Activated CD4-positive, alpha-beta T cell treated with anti-CD3 and anti-CD28 coated beads for 36 hours (primary cell): ENCODE measurements around the gene SAP25. TPM values are rescaled to one million over a fixed set of nuclear protein-coding genes. Genes with fewer than 3 reads are reported as not detected.

Experiments
- ATAC-seq: fragments of 200-7000 bp; cut with Tn5 transposase; one replicate; pipeline ENCODE4 v1.10.0; 2021; ENCODE audit warnings: mild to moderate bottlenecking, moderate library complexity
- CTCF ChIA-PET: fragments of 350-600 bp; sonication (Branson Sonifier 250); formaldehyde crosslinking; loops from one replicate; lab custom pipeline; 2021; ENCODE audit warnings: antibody characterized with exemption; lab: Charles Lee
- POLR2A ChIA-PET: fragments of 350-600 bp; sonication (Branson Sonifier 250); formaldehyde crosslinking; loops from one replicate; lab custom pipeline; 2021; ENCODE audit warnings: antibody characterized with exemption, inconsistent platforms; lab: Charles Lee
- DNase-seq: peaks from one replicate; pipeline ENCODE4 v3.0.0-alpha.2; 2020
- H3K27ac Mint-ChIP-seq: one replicate; pipeline ENCODE4 v1.8.0; 2021; ENCODE audit warnings: mixed read lengths
- H3K27me3 Mint-ChIP-seq: one replicate; pipeline ENCODE4 v1.8.0; 2021; ENCODE audit warnings: mixed read lengths
- H3K36me3 Mint-ChIP-seq: one replicate; pipeline ENCODE4 v1.8.0; 2021; ENCODE audit warnings: low read depth, mixed read lengths
- H3K4me1 Mint-ChIP-seq: one replicate; pipeline ENCODE4 v1.8.0; 2021; ENCODE audit warnings: mixed read lengths
- H3K4me3 Mint-ChIP-seq: one replicate; pipeline ENCODE4 v1.8.0; 2021; ENCODE audit warnings: mild to moderate bottlenecking, moderate library complexity, mixed read lengths
- H3K9me3 Mint-ChIP-seq: one replicate; pipeline ENCODE4 v1.8.0; 2021; ENCODE audit warnings: low read depth, mixed read lengths
- intact Hi-C, 2 experiments: fragments of 100-400 bp; cut with DNase I in 1 of 2; cut with micrococcal nuclease in 1 of 2; formaldehyde crosslinking; loops; one replicate each; pipeline versions ENCODE4 v1.14.2 to v1.15.1; 2022 to 2024; cut with DNase I, micrococcal nuclease
- total RNA-seq, 2 experiments: library from RNA; stranded (reverse); gene quantifications; one replicate each; pipeline ENCODE4 v1.2.3, GENCODE V29; 2021

The SAP25 gene
- total RNA-seq, 2 experiments from 2014 or later: 9.9 to 13.1 TPM

GRCh38 chr7:100584054-100584682, 10.5 kb upstream of the SAP25 start:
- ATAC-seq (no peak), DNase-seq (no peak)
- intact Hi-C loops: loop anchor here in 1 of 2 experiments (5.0 kb wide), 1 partner anchor 43 kb away; no protein-coding TSS in a partner anchor
- POLR2A ChIA-PET: interaction anchor here (0.9 to 2.3 kb wide), 7 partner anchors 13 to 435 kb away, joined by 3 to 8 read pairs (median 3); partner anchors contain the start of genes AGFG2, LAMTOR4, MEPCE and PPP1R35
- H3K27me3 Mint-ChIP-seq: no peaks in the 10 kb centered on the region
- H3K36me3 Mint-ChIP-seq: peaks cover 8% of the 10 kb centered on the region
- CTCF ChIA-PET: interaction anchor here (0.5 to 4.2 kb wide), 19 partner anchors 13 to 666 kb away, joined by 3 to 19 read pairs (median 3); partner anchors contain the start of genes GIGYF1, MOSPD3 and POP7
- peak overlapping the region; percentile 92 for H3K27ac Mint-ChIP-seq
- no peaks in the 10 kb centered on the region for H3K9me3 Mint-ChIP-seq
- H3K4me1 Mint-ChIP-seq: peaks cover 29% of the 10 kb centered on the region
- H3K4me3 Mint-ChIP-seq: peak overlapping the region; percentile 78

- ATAC-seq: peak; percentile 17
- Mint-ChIP-seq H3K4me1 (peaks cover 29% of the 10 kb centered on the region), H3K4me3 (peak overlapping the region; percentile 78), H3K36me3 (peaks cover 10% of the 10 kb centered on the region), H3K9me3 (no peaks in the 10 kb centered on the region), H3K27me3 (no peaks in the 10 kb centered on the region), H3K27ac (peak overlapping the region; percentile 92)
- POLR2A ChIA-PET: interaction anchor here (0.6 to 2.3 kb wide), 8 partner anchors 12 to 435 kb away, joined by 3 to 8 read pairs (median 4); partner anchors contain the start of genes AGFG2, LAMTOR4, MEPCE and PPP1R35
- DNase-seq: peak; percentile 89
- CTCF ChIA-PET: interaction anchor here (0.6 to 4.2 kb wide), 13 partner anchors 12 to 176 kb away, joined by 3 to 19 read pairs (median 4); partner anchors contain the start of genes GIGYF1 and POP7
- intact Hi-C loops: loop anchor here in 1 of 2 experiments (2.0 to 5.0 kb wide), 2 partner anchors 15 to 44 kb away; no protein-coding TSS in a partner anchor
Observed at GRCh38 chr7:100583132-100584053, 9.7 kb upstream of the SAP25 start.

GRCh38 chr7:100582650-100583049, 8.9 kb upstream of the SAP25 start:
- peak overlapping the region; percentile 92 for H3K27ac Mint-ChIP-seq
- peaks cover 10% of the 10 kb centered on the region for H3K36me3 Mint-ChIP-seq
- DNase-seq (no peak), ATAC-seq (no peak)
- H3K9me3 Mint-ChIP-seq: no peaks in the 10 kb centered on the region
- CTCF ChIA-PET: interaction anchor here (1.6 to 3.9 kb wide), 3 partner anchors 50 to 123 kb away, joined by 5 to 18 read pairs (median 14); partner anchors contain the start of gene POP7
- peaks cover 29% of the 10 kb centered on the region for H3K4me1 Mint-ChIP-seq
- H3K27me3 Mint-ChIP-seq: no peaks in the 10 kb centered on the region
- intact Hi-C loops: loop anchor here in 1 of 2 experiments (2.0 to 5.0 kb wide), 2 partner anchors 14 to 45 kb away; no protein-coding TSS in a partner anchor
- POLR2A ChIA-PET: interaction anchor here (1.4 kb wide), 1 partner anchor 44 kb away, joined by 3 read pairs; the partner anchor contains the start of gene AGFG2
- H3K4me3 Mint-ChIP-seq: peak overlapping the region; percentile 78

- intact Hi-C loops: loop anchor here in 1 of 2 experiments (2.0 to 5.0 kb wide), 2 partner anchors 13 to 45 kb away; no protein-coding TSS in a partner anchor
- POLR2A ChIA-PET: no interaction called here
- H3K36me3 Mint-ChIP-seq: peaks cover 10% of the 10 kb centered on the region
- no peaks in the 10 kb centered on the region for H3K9me3 Mint-ChIP-seq
- H3K27me3 Mint-ChIP-seq: no peaks in the 10 kb centered on the region
- ATAC-seq: no peak
- H3K27ac Mint-ChIP-seq: peak overlapping the region; percentile 92
- peaks cover 29% of the 10 kb centered on the region for H3K4me1 Mint-ChIP-seq
- CTCF ChIA-PET: interaction anchor here (1.5 kb wide), 1 partner anchor 23 kb away, joined by 4 read pairs; no protein-coding TSS in a partner anchor
- peak overlapping the region; percentile 11 for H3K4me3 Mint-ChIP-seq
- DNase-seq: no peak
Observed at GRCh38 chr7:100582041-100582579, 8.4 kb upstream of the SAP25 start.

GRCh38 chr7:100580466-100581283, 7.0 kb upstream of the SAP25 start:
- ChIA-PET CTCF (interaction anchor here (1.5 kb wide), 1 partner anchor 21 kb away, joined by 4 read pairs; no protein-coding TSS in a partner anchor), POLR2A (no interaction called here)
- ATAC-seq (no peak), DNase-seq (no peak)
- H3K4me1 Mint-ChIP-seq: peaks cover 29% of the 10 kb centered on the region
- H3K9me3 Mint-ChIP-seq: no peaks in the 10 kb centered on the region
- no peaks in the 10 kb centered on the region for H3K27me3 Mint-ChIP-seq
- intact Hi-C loops: loop anchor here in 1 of 2 experiments (5.0 kb wide), 1 partner anchor 47 kb away; no protein-coding TSS in a partner anchor
- peaks cover 16% of the 10 kb centered on the region for H3K36me3 Mint-ChIP-seq
- H3K4me3 Mint-ChIP-seq: no peak overlapping the region
- no peak overlapping the region for H3K27ac Mint-ChIP-seq

GRCh38 chr7:100578246-100579183, 4.8 kb upstream of the SAP25 start:
- H3K9me3 Mint-ChIP-seq: no peaks in the 10 kb centered on the region
- intact Hi-C loops: no loop called here
- no peak for DNase-seq
- H3K4me1 Mint-ChIP-seq: peaks cover 18% of the 10 kb centered on the region
- H3K36me3 Mint-ChIP-seq: peaks cover 22% of the 10 kb centered on the region
- ChIA-PET CTCF (no interaction called here), POLR2A (no interaction called here)
- H3K4me3 Mint-ChIP-seq: no peak overlapping the region
- no peak for ATAC-seq
- no peak overlapping the region for H3K27ac Mint-ChIP-seq
- H3K27me3 Mint-ChIP-seq: no peaks in the 10 kb centered on the region

- no peak for DNase-seq
- intact Hi-C loops: no loop called here
- POLR2A ChIA-PET: no interaction called here
- ATAC-seq: no peak
- no peak overlapping the region for H3K27ac Mint-ChIP-seq
- no peaks in the 10 kb centered on the region for H3K9me3 Mint-ChIP-seq
- peaks cover 21% of the 10 kb centered on the region for H3K36me3 Mint-ChIP-seq
- no peaks in the 10 kb centered on the region for H3K27me3 Mint-ChIP-seq
- CTCF ChIA-PET: interaction anchor here (0.8 kb wide), 1 partner anchor 95 kb away, joined by 3 read pairs; no protein-coding TSS in a partner anchor
- no peak overlapping the region for H3K4me3 Mint-ChIP-seq
- H3K4me1 Mint-ChIP-seq: peaks cover 9% of the 10 kb centered on the region
Observed at GRCh38 chr7:100577507-100577906, 3.8 kb upstream of the SAP25 start.

- H3K27ac Mint-ChIP-seq: no peak overlapping the region
- intact Hi-C loops: no loop called here
- CTCF ChIA-PET: interaction anchor here (0.8 kb wide), 1 partner anchor 95 kb away, joined by 3 read pairs; no protein-coding TSS in a partner anchor
- ATAC-seq: no peak
- POLR2A ChIA-PET: no interaction called here
- no peaks in the 10 kb centered on the region for H3K9me3 Mint-ChIP-seq
- H3K36me3 Mint-ChIP-seq: peaks cover 20% of the 10 kb centered on the region
- H3K27me3 Mint-ChIP-seq: no peaks in the 10 kb centered on the region
- DNase-seq: no peak
- H3K4me1 Mint-ChIP-seq: peaks cover 6% of the 10 kb centered on the region
- H3K4me3 Mint-ChIP-seq: no peak overlapping the region
Observed at GRCh38 chr7:100577103-100577502, 3.4 kb upstream of the SAP25 start.

- intact Hi-C loops: no loop called here
- POLR2A ChIA-PET: no interaction called here
- CTCF ChIA-PET: no interaction called here
- H3K9me3 Mint-ChIP-seq: no peaks in the 10 kb centered on the region
- H3K4me1 Mint-ChIP-seq: peaks cover 10% of the 10 kb centered on the region
- no peak overlapping the region for H3K27ac Mint-ChIP-seq
- DNase-seq (no peak), ATAC-seq (no peak)
- H3K36me3 Mint-ChIP-seq: peaks cover 25% of the 10 kb centered on the region
- H3K4me3 Mint-ChIP-seq: no peak overlapping the region
- no peaks in the 10 kb centered on the region for H3K27me3 Mint-ChIP-seq
Observed at GRCh38 chr7:100576384-100576993, 2.8 kb upstream of the SAP25 start.
